NCI-H2196 (cell line): Measurements from ENCODE around the gene PBX1.

ENCODE experiments used
- DNase-seq: peaks from one replicate; lab custom pipeline; 2025; ENCODE audit not compliant: unreplicated experiment; lab: John Stamatoyannopoulos, UW

The PBX1 gene

GRCh38 chr1:164716992-164717703 is 158.2 kb downstream of the PBX1 start:
- DNase-seq: no peak

DNA sequence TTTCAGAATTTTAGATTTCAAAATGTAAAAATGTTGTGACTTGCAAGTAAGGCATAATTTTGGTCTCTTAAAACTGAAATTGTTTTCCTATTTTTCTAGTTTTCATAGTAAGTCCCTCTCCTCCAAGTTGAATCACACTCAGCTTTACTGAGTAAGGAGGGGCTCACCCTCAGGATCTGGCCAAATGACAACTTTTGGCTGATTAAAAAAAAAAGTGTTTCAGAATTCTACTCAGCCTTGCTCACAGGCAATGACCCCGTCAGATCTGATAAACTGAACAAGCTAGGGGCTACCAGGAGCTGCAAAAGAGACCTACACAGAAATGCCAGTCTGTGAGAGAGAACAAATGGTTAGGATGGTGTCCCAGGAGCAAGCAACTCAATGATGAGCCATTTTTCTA is 159.8 kb downstream of the PBX1 start:
- no peak for DNase-seq

DNA sequence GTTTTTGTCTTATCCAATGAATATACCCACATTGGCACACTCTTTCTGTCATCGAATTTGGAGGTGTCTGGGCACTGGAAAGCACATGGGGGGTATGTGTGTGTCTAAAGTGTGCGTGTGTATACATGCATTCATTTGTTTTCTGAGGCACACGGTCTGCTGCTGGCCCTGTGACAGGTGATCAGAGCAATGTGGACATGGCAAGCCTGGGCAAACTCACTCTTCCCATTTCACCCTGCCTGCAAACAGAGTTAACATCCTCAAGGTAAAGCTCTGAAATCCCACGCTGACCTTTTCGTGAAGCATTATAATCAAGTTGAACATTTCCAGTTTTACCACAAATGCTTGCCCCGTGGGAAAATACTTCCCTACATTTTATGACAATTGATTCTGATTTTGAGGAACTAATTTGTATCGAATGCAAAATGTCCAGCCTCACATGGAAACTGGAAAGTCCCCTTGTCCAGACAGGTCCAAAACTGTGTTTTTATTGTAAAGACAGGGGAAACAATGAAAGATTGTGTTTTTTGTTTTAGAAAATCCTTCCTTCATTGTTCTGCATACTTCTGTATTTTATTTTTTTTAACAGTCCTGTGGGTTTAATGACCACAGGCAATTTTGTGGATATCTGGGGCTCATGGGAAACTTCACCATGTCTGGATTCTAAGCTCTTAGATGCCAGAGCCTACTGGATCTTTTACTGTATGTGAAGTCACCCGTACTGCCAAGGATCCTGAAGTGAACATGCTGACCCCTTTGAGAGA is 160.9 kb downstream of the PBX1 start:
- DNase-seq: no peak

GRCh38 chr1:164720440-164721227 is 161.7 kb downstream of the PBX1 start:
- DNase-seq: no peak

DNA sequence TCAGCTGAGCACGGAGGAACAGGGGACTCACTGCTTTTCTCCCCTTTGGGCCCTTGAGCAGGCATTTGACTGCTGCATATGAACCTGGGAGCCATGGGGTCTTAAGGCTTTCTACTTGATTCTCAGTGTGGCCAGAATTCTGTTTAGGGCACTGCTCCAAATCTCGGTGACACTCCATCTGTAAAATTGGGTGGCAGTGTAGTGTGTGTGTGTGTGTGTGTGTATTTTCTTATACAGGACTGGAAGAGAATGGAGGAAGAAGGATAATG is 162.2 kb downstream of the PBX1 start:
- DNase-seq: no peak

GRCh38 chr1:164723296-164723798 is 164.4 kb downstream of the PBX1 start:
- no peak for DNase-seq

DNA sequence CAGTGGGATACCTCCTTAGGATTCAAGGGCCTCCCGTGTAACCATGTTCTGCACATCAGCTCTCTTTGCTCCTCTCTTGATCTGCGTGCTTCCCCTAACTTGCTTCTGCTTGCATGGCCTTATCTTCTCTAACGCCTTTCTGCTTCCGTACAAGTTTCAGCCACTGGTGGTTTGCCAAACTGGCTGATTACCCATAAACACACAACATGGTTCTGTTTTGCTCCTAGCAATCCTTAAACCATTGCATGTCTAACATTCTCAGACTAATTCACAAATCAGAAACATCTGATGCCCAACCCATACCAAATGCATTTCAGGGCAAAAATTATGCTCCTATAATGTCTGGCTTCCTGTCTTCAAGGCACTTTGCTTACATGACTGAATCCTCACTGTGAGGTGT is 166.4 kb downstream of the PBX1 start:
- no peak for DNase-seq

GRCh38 chr1:164726235-164726634 is 167.3 kb downstream of the PBX1 start:
- peak; percentile 21 for DNase-seq

GRCh38 chr1:164728719-164729118 is 169.7 kb downstream of the PBX1 start:
- DNase-seq: no peak

- DNase-seq: no peak
These were observed 172.3 kb downstream of the PBX1 start for GRCh38 chr1:164731161-164731876.

DNA sequence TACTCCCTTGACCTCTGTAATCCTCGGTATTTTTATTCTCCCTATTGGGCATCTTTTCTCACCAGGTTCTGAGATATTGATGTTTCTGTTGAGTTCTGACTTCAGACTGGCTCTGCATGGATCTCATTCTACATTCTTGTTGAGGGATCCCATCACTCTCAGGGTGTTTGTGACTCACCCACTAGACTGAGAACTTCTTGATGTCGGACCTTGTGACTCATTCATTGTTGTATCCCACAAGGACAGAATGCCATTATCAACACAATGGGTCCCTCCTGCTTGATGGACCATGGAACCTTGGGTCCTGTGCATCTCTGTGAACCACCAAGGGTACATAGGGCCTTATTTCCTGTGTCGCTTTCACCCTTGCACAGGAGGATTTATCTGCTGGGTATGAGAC is 174.1 kb downstream of the PBX1 start:
- DNase-seq: no peak

DNA sequence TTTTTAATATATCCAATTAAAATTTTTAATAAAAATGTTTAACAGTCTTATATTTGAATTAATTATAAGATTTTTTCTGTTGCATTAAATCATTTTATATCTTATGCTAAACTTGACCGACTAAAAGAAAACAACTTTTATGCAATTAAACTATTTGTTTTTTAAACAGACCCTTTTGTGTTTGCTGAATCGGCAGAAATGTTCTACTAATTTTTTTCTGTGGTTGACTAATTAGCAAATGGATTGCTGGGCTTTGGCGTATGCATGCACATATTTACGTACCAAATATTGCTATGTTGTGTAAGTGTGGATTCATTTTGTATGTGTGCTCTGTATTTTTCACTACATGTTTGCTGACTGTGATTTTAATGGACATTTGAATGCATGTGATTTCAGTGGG is 174.8 kb downstream of the PBX1 start:
- no peak for DNase-seq

DNA sequence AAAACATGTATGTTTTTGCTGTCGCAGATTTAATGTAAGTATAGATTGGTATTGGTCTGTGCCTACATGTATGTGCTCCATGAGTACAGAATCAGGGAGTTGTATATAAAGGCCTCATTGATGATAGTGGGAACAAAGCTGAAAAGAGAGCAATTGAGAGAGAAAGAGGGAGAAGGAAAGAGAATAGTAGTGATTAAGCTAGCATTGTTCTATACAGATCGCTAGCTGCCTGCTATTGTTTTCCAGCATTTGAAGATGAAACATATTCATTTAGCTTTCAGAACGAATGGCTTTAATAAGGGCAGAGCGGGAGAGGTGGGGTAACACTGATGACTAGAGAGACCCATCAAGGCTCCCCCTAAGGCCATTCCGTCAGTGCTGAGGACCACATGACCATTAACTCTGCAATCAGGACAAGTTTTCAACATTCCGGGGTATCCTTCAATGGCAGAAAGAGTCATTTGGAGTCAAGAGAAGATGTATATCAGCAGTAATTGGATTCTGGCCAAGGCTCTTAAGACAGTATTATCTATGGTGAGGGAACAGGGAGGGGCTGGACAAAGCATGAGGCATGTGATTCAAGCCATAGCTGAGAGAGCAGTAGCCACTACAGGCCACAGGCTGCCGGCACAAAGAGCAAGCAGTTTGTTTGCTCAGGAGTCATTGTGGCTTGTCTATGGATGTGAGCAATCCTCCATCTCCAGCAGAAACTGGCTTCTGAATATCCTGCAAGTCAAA is 176.5 kb downstream of the PBX1 start:
- DNase-seq: peak; percentile 28

DNA sequence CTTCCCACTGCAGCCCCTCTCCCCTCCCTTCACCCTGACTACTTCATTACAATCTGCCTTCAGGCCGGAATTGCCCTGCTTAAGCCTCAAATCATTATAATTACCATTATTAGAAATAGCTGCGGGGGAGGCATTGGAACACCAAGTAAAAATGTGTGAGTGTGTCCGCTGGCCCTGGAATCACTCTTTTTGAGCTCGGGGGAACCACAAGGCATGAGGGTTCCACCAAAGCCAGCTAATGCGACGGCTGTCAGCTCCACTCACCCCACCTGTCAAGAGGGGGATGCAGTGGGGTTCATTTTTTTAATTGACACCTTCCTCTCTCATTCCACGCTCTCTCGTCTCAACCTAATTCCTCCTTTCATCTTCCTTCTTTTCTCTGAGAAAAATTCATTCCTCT is 177.2 kb downstream of the PBX1 start:
- DNase-seq: no peak

DNA sequence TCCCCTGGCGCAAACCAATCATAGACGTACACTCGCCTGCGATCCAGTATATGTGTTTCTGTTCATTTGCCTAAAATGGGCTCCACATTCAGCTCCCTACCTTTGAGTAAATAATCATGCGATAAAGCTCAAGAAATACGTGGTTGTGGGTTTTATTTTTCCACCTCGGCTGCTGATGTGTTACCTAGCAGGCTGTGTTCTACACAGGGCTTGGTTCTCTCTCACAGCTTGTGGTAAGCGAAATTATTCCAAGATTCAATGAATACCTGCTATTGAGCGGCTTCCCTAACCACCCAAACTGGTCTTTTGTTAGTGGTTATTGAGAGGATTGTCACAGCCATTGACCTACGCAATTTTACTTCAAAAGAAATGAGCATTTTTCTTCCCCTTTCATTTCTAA is 180.2 kb downstream of the PBX1 start:
- DNase-seq: no peak

DNA sequence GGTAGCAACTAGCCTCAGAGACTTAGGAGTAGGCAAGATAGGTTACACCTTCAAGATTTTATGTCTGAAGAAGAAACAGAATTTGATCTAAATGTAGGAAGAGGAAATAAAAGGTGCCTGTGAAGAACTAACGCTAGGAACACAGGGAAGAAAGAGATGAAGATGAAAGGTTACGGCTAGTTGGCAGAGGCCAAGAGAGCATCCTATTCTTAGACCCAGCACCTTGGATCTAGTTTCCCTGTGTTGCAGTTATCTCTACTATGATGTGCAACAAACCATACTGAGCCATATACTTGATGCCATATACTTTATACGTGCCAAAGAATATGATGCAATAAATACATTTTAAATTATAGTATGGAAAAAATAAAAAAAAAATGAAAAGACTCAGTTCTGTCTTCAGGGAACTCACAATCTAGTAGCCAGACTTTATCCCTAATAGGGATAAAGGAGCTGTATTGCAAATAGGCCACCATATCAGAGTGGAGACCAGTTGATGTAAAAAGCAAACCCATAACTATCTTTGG is 181.1 kb downstream of the PBX1 start:
- DNase-seq: no peak

DNA sequence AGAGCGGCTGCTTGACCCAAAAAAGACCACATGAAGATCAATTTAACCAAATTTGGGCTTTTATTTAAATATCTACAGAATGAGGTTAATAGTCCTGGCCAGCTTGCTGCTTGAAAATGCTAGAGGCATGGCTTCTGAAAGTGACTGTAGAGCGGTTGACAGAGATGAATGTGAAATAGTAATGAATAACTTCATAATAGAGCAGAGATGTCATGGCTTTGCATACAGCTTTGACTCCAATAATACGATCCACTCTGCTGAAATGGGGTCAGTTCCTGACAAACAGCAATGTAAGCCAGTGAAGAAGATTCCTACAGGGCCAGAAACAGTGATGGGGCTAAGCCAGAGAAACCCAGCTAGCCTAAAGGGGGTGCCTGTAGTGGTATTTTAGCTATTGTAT is 183.8 kb downstream of the PBX1 start:
- DNase-seq: no peak

- no peak for DNase-seq
These were observed 185.0 kb downstream of the PBX1 start for GRCh38 chr1:164743976-164744375.

DNA sequence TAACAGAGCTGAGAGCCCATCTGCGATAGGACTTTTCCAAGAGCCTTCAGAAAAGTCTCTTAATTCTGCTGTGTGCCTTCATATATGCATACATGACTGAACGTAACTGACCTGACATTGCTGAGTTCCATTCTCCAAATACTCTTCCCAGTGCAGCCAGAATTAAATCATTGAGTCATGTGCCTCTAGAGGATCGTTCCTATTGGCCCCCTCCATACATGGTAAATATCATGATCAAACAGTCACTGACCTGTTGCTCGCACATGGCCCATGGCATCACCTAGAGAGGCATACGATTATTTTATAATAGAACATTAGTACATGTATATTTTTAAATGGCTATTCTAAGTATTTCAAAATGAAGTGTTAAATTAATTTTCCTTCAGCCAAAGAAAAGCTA is 186.8 kb downstream of the PBX1 start:
- DNase-seq: no peak

- DNase-seq: no peak
These were observed 187.6 kb downstream of the PBX1 start for GRCh38 chr1:164746632-164747031.
